LoVo (cell line): ENCODE measurements around the gene EGFR.

Source experiments
- DNase-seq: peaks from one replicate; pipeline ENCODE4 v3.0.0-alpha.2; 2016; ENCODE audit warnings: low spot score

Gene EGFR

GRCh38 chr7:55190511-55191160 lies 171.8 kb downstream of the EGFR start:
- DNase-seq: no peak

- DNase-seq: no peak
Observed at GRCh38 chr7:55191161-55191925, 172.5 kb downstream of the EGFR start.

- DNase-seq: no peak
Observed at GRCh38 chr7:55191926-55192692, 173.3 kb downstream of the EGFR start.

GRCh38 chr7:55192723-55193122 lies 173.9 kb downstream of the EGFR start:
- no peak for DNase-seq

GRCh38 chr7:55193245-55193644 lies 174.4 kb downstream of the EGFR start:
- no peak for DNase-seq

GRCh38 chr7:55194522-55194921 lies 175.7 kb downstream of the EGFR start:
- DNase-seq: no peak

- DNase-seq: no peak
Observed at GRCh38 chr7:55198634-55199392, 180.0 kb downstream of the EGFR start.

GRCh38 chr7:55199418-55199817 lies 180.6 kb downstream of the EGFR start:
- no peak for DNase-seq

GRCh38 chr7:55200441-55200840 lies 181.6 kb downstream of the EGFR start:
- DNase-seq: no peak

- DNase-seq: no peak
Observed at GRCh38 chr7:55202150-55202913, 183.5 kb downstream of the EGFR start.

- no peak for DNase-seq
Observed at GRCh38 chr7:55203300-55203699, 184.5 kb downstream of the EGFR start.

- no peak for DNase-seq
Observed at GRCh38 chr7:55205124-55205955, 186.5 kb downstream of the EGFR start.

GRCh38 chr7:55206235-55207029 lies 187.6 kb downstream of the EGFR start:
- no peak for DNase-seq

- no peak for DNase-seq
Observed at GRCh38 chr7:55207436-55208125, 188.8 kb downstream of the EGFR start.

- DNase-seq: no peak
Observed at GRCh38 chr7:55209366-55209765, 190.5 kb downstream of the EGFR start.

- no peak for DNase-seq
Observed at GRCh38 chr7:55210176-55210575, 191.4 kb downstream of the EGFR start.

- DNase-seq: no peak
Observed at GRCh38 chr7:55210716-55211115, 191.9 kb downstream of the EGFR start.

GRCh38 chr7:55211726-55212125 lies 192.9 kb downstream of the EGFR start:
- no peak for DNase-seq

GRCh38 chr7:55212176-55212575 lies 193.4 kb downstream of the EGFR start:
- no peak for DNase-seq
